B cell (primary cell): ENCODE results near the gene GABRR3. TPM values are rescaled to one million over a fixed set of nuclear protein-coding genes. Genes with fewer than 3 reads are reported as not detected.

Experiments used
- ATAC-seq: fragments of 200-7000 bp; cut with Tn5 transposase; one replicate; pipeline ENCODE4 v1.10.0; 2021; ENCODE audit warnings: low read depth, mild to moderate bottlenecking, moderate number of reproducible peaks, moderate library complexity
- CTCF ChIA-PET: fragments of 350-600 bp; sonication (Branson Sonifier 250); formaldehyde crosslinking; loops from one replicate; lab custom pipeline; 2021; ENCODE audit warnings: antibody characterized with exemption, inconsistent platforms; lab: Charles Lee
- POLR2A ChIA-PET: fragments of 350-600 bp; sonication (Branson Sonifier 250); formaldehyde crosslinking; loops from one replicate; lab custom pipeline; 2021; ENCODE audit warnings: antibody characterized with exemption; lab: Charles Lee
- DNase-seq: peaks from one replicate; pipeline ENCODE4 v3.0.0; 2013
- H2AFZ ChIP-seq: 2 replicates; pipeline ENCODE4 v1.6.1; 2012; ENCODE audit warnings: mild to moderate bottlenecking, low read depth, low read length; ENCODE audit not compliant: insufficient read depth, poor library complexity, severe bottlenecking
- H3K27ac ChIP-seq, 2 donors: 1 replicate in 1 of 2; 2 replicates in 1 of 2; pipeline ENCODE4 v1.5.1; 2012 to 2013; ENCODE audit warnings: low read length in 2 of 2, mild to moderate bottlenecking in 2 of 2, moderate library complexity in 1 of 2
- H3K27me3 ChIP-seq, 4 experiments: fragments of 200-600 bp in 1 of 4; sonication (generic) in 1 of 4; replicated peaks in 1 of 4; 1 replicate in 2 of 4; 2 replicates in 2 of 4; pipeline versions ENCODE4 v1.6.1 to v1.7.0; 2013 to 2016; ENCODE audit warnings: low read length in 3 of 4, mild to moderate bottlenecking in 2 of 4, mixed read lengths in 1 of 4, moderate library complexity in 1 of 4; ENCODE audit not compliant: insufficient read depth in 4 of 4, control insufficient read depth in 3 of 4; ENCODE audit errors: control extremely low read depth in 1 of 4
- H3K36me3 ChIP-seq, 2 experiments: replicated peaks in 1 of 2; 1 replicate in 1 of 2; 2 replicates in 1 of 2; pipeline versions ENCODE4 v1.6.1 to v1.7.1; 2013; ENCODE audit warnings: low read length in 1 of 2; ENCODE audit not compliant: insufficient read depth in 2 of 2, control insufficient read depth in 1 of 2; ENCODE audit errors: control extremely low read depth in 1 of 2, extremely low read depth in 1 of 2
- H3K4me1 ChIP-seq, 2 donors: fragments of 200-600 bp in 1 of 2; sonication (generic) in 1 of 2; 1 replicate in 1 of 2; 2 replicates in 1 of 2; pipeline versions ENCODE4 v1.5.1 to v1.6.1; 2013 to 2017; ENCODE audit warnings: low read length in 2 of 2; ENCODE audit not compliant: control insufficient read depth in 2 of 2, insufficient read depth in 2 of 2
- H3K4me2 ChIP-seq: replicated peaks from 2 replicates; pipeline ENCODE3; 2012; ENCODE audit warnings: mild to moderate bottlenecking, low read depth, low read length; ENCODE audit not compliant: poor library complexity, severe bottlenecking
- H3K4me3 ChIP-seq, 5 experiments: fragments of 200-600 bp in 1 of 5; sonication (generic) in 1 of 5; 1 replicate in 3 of 5; 2 replicates in 2 of 5; pipeline versions ENCODE4 v1.5.1 to v1.7.0; 2011 to 2016; ENCODE audit warnings: low read length in 4 of 5, mild to moderate bottlenecking in 4 of 5, low read depth in 2 of 5, control low read depth in 1 of 5, moderate library complexity in 1 of 5; ENCODE audit not compliant: insufficient read depth in 1 of 5; ENCODE audit errors: control extremely low read depth in 1 of 5, extremely low read depth in 1 of 5
- H3K79me2 ChIP-seq: fragments of 200-600 bp; sonication (generic); one replicate; pipeline ENCODE4 v1.6.0; 2016; ENCODE audit warnings: low read length; ENCODE audit not compliant: control insufficient read depth, insufficient read depth
- H3K9ac ChIP-seq: fragments of 200-600 bp; sonication (generic); 2 replicates; pipeline ENCODE4 v1.6.1; 2017; ENCODE audit warnings: mild to moderate bottlenecking, low read length, moderate library complexity
- H3K9me3 ChIP-seq, 3 donors: one replicate each; pipeline versions ENCODE4 v1.6.1 to v1.7.1; 2013; ENCODE audit warnings: low read length in 2 of 3; ENCODE audit not compliant: control insufficient read depth in 2 of 3, insufficient read depth in 1 of 3; ENCODE audit errors: control extremely low read depth in 1 of 3
- H4K20me1 ChIP-seq: 2 replicates; pipeline ENCODE4 v1.6.0; 2012; ENCODE audit warnings: mild to moderate bottlenecking, low read length; ENCODE audit not compliant: insufficient read depth, control insufficient read depth, poor library complexity, severe bottlenecking
- H3K27ac Mint-ChIP-seq: one replicate; pipeline ENCODE4 v1.8.0; 2021; ENCODE audit warnings: mixed read lengths
- H3K27me3 Mint-ChIP-seq: one replicate; pipeline ENCODE4 v1.8.0; 2021; ENCODE audit warnings: mixed read lengths
- H3K4me1 Mint-ChIP-seq: one replicate; pipeline ENCODE4 v1.8.0; 2021; ENCODE audit warnings: mixed read lengths
- H3K4me3 Mint-ChIP-seq: one replicate; pipeline ENCODE4 v1.8.0; 2021; ENCODE audit warnings: mixed read lengths
- H3K9me3 Mint-ChIP-seq: one replicate; pipeline ENCODE4 v1.8.0; 2022; ENCODE audit warnings: mixed read lengths; ENCODE audit not compliant: insufficient read depth
- EZH2 ChIP-seq: IDR thresholded peaks from 2 replicates; pipeline ENCODE4 v1.6.1; 2012; ENCODE audit warnings: borderline replicate concordance, low read depth, mild to moderate bottlenecking, moderate library complexity, low read length; ENCODE audit not compliant: insufficient read depth, poor library complexity, severe bottlenecking
- WGBS: methylation state at CpG from one replicate; pipeline ENCODE4 v1.1.5; 2013; ENCODE audit warnings: missing lambda C conversion rate; ENCODE audit not compliant: insufficient coverage; 5-methylcytosine and 5-hydroxymethylcytosine counted together
- intact Hi-C: fragments of 100-400 bp; cut with micrococcal nuclease; formaldehyde crosslinking; loops from one replicate; pipeline ENCODE4 v1.10.0; 2022
- polyA minus RNA-seq: library from RNA; depleted of rRNA, polyadenylated mRNA; stranded (reverse); fragments of >200 nt; gene quantifications from 2 replicates; pipeline ENCODE4 v1.2.3, GENCODE V29; 2012
- polyA plus RNA-seq: library from polyadenylated mRNA; depleted of rRNA; stranded (reverse); fragments of >200 nt; gene quantifications from 2 replicates; pipeline ENCODE4 v1.2.3, GENCODE V29; 2012
- total RNA-seq, 2 donors: library from RNA; stranded (reverse); fragments of 120-200 nt in 1 of 2; gene quantifications; 1 replicate in 1 of 2; 2 replicates in 1 of 2; pipeline versions ENCODE4 v1.2.3 to v1.2.4, GENCODE V29; 2013 to 2022
- TF ChIP-seq, protein P1 (sequence below): fragments of 200-600 bp; IDR thresholded peaks from one replicate; pipeline ENCODE4 v1.8.0; 2022; ENCODE audit warnings: antibody characterized with exemption, mild to moderate bottlenecking

The GABRR3 gene
- not detected in 2 replicates for total RNA-seq
- not detected for total RNA-seq (2013)
- not detected in 2 replicates for polyA plus RNA-seq
- not detected in 2 replicates for polyA minus RNA-seq

DNA sequence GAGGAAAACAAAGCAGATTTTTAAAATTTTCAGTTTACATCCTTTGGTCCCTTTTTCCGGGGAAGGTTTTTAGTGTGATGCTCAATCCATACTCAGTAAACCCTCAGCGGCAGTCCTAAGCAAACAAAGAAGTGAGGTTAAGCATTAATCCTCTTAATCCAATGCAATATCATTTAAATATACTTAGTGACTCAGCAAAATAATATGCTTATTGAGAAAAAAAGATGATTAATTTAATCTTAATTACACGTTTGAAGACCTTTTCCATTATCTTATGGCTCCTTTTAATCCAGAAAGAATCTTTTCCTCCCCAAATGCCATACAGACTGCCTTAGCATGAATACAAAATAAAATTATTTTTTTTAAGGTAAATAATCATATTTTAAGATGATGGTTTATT lies at the start of gene GABRR3:
Gene GABRR3 (minus strand): TSS at position 108 of the 400 bp plus-strand sequence. CDS start 328 bp downstream, outside the sequence.
- Mint-ChIP-seq H3K27me3 (peaks cover 25% of the 10 kb centered on the region), H3K27ac (no peak within 1 kb of the TSS), H3K9me3 (no peaks in the 10 kb centered on the region), H3K4me3 (no peak within 1 kb of the TSS), H3K4me1 (peaks cover 5% of the 10 kb centered on the region)
- ChIA-PET CTCF (no interaction called here), POLR2A (no interaction called here)
- H3K4me1 ChIP-seq = peaks cover 0 to 5% of the 10 kb centered on the region in 2 donors
- H4K20me1 ChIP-seq = no peaks in the 10 kb centered on the region
- H3K9ac ChIP-seq = no peak within 1 kb of the TSS
- intact Hi-C loops = loop anchor here (5.0 kb wide), 2 partner anchors 487 to 1717 kb away; partner anchors contain the start of gene CLDND1
- no peak for DNase-seq
- H3K79me2 ChIP-seq = no peaks in the 10 kb centered on the region
- no peak within 1 kb of the TSS for H3K4me2 ChIP-seq
- H2AFZ ChIP-seq = no peak within 1 kb of the TSS
- H3K27ac ChIP-seq = no peak within 1 kb of the TSS
- H3K4me3 ChIP-seq = no peak within 1 kb of the TSS
- no peak for ATAC-seq
- no peaks in the 10 kb centered on the region for H3K9me3 ChIP-seq
- TF ChIP-seq, protein P1, sequence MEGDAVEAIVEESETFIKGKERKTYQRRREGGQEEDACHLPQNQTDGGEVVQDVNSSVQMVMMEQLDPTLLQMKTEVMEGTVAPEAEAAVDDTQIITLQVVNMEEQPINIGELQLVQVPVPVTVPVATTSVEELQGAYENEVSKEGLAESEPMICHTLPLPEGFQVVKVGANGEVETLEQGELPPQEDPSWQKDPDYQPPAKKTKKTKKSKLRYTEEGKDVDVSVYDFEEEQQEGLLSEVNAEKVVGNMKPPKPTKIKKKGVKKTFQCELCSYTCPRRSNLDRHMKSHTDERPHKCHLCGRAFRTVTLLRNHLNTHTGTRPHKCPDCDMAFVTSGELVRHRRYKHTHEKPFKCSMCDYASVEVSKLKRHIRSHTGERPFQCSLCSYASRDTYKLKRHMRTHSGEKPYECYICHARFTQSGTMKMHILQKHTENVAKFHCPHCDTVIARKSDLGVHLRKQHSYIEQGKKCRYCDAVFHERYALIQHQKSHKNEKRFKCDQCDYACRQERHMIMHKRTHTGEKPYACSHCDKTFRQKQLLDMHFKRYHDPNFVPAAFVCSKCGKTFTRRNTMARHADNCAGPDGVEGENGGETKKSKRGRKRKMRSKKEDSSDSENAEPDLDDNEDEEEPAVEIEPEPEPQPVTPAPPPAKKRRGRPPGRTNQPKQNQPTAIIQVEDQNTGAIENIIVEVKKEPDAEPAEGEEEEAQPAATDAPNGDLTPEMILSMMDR = no peak
- no peak for TF ChIP-seq EZH2
- peaks cover 0 to 2% (median 0%) of the 10 kb centered on the region in 4 experiments for H3K27me3 ChIP-seq
- no CpG with 5 or more reads among the region's 3 CpGs for WGBS
- no peaks in the 10 kb centered on the region for H3K36me3 ChIP-seq

- intact Hi-C loops = no loop called here
- H4K20me1 ChIP-seq = no peaks in the 10 kb centered on the region
- H2AFZ ChIP-seq = no peak overlapping the region
- Mint-ChIP-seq H3K9me3 (no peaks in the 10 kb centered on the region), H3K27ac (no peak overlapping the region), H3K4me1 (no peaks in the 10 kb centered on the region), H3K4me3 (no peak overlapping the region), H3K27me3 (no peaks in the 10 kb centered on the region)
- TF ChIP-seq, protein P1 = no peak
- no peak for TF ChIP-seq EZH2
- H3K4me2 ChIP-seq = no peak overlapping the region
- CTCF ChIA-PET = no interaction called here
- H3K79me2 ChIP-seq = no peaks in the 10 kb centered on the region
- POLR2A ChIA-PET = no interaction called here
- DNase-seq (no peak), ATAC-seq (no peak)
- WGBS = 50% methylated on average over 1 of the region's 1 CpG
- H3K4me3 ChIP-seq = no peak overlapping the region
- no peak overlapping the region for H3K27ac ChIP-seq
- H3K9ac ChIP-seq = no peak overlapping the region
- H3K36me3 ChIP-seq = no peaks in the 10 kb centered on the region
- no peaks in the 10 kb centered on the region for H3K4me1 ChIP-seq
- no peaks in the 10 kb centered on the region for H3K27me3 ChIP-seq
- H3K9me3 ChIP-seq = no peaks in the 10 kb centered on the region
These were observed 38.4 kb upstream of the GABRR3 start for GRCh38 chr3:98073486-98073885.
